Ascending aorta (tissue), 2 donors: ENCODE results near the gene MOGAT1. TPM values are rescaled to one million over a fixed set of nuclear protein-coding genes. Genes with fewer than 3 reads are reported as not detected.

ENCODE experiments used
- DNase-seq, 2 donors: peaks; one replicate each; pipeline ENCODE4 v3.0.0-alpha.2; 2019; ENCODE audit warnings: low spot score in 2 of 2
- H3K27ac ChIP-seq, 2 donors: fragments of 200-600 bp; sonication (generic); one replicate each; pipeline ENCODE4 v1.5.1; 2016 to 2017; ENCODE audit warnings: mild to moderate bottlenecking in 1 of 2
- H3K27me3 ChIP-seq: fragments of 200-600 bp; sonication (generic); one replicate; pipeline ENCODE4 v1.5.1; 2017
- H3K36me3 ChIP-seq, 2 donors: fragments of 200-600 bp; sonication (generic); one replicate each; pipeline ENCODE4 v1.5.1; 2016
- H3K4me1 ChIP-seq, 2 donors: fragments of 200-600 bp; sonication (generic); one replicate each; pipeline ENCODE4 v1.5.1; 2016 to 2017; ENCODE audit warnings: mild to moderate bottlenecking in 1 of 2
- H3K4me3 ChIP-seq, 2 donors: fragments of 200-600 bp; sonication (generic); one replicate each; pipeline ENCODE4 v1.5.1; 2016 to 2017; ENCODE audit warnings: mild to moderate bottlenecking in 1 of 2
- H3K9me3 ChIP-seq, 2 donors: fragments of 200-600 bp; sonication (generic); one replicate each; pipeline ENCODE4 v1.5.1; 2016
- CTCF ChIP-seq, 3 experiments: fragments of 200-600 bp in 2 of 3; fragments of 450-650 bp in 1 of 3; sonication (generic) in 2 of 3; IDR thresholded peaks; one replicate each; pipeline ENCODE4 v1.5.1; 2016 to 2019; ENCODE audit warnings: antibody characterized with exemption in 3 of 3, mild to moderate bottlenecking in 1 of 3, moderate library complexity in 1 of 3
- intact Hi-C: fragments of 100-400 bp; cut with DNase I; formaldehyde crosslinking; loops from one replicate; pipeline ENCODE4 v1.15.1; 2023
- total RNA-seq: library from RNA; depleted of rRNA; stranded (reverse); fragments of >200 nt; gene quantifications from one replicate; pipeline ENCODE4 v1.1.0, GENCODE V29; 2016

The MOGAT1 gene
- total RNA-seq, 1 donor from 2014 or later = not detected

- H3K9me3 ChIP-seq = no peaks in the 10 kb centered on the region
- H3K4me3 ChIP-seq = peak overlapping the region; percentile 68 to 88
- peak overlapping the region in 1 of 2 donors; percentile 82 for H3K27ac ChIP-seq
- TF ChIP-seq CTCF (IDR thresholded peaks at IDR 0.05) = no peak
- DNase-seq = no peak
- H3K36me3 ChIP-seq = no peaks in the 10 kb centered on the region
- H3K27me3 ChIP-seq = no peaks in the 10 kb centered on the region
- H3K4me1 ChIP-seq = peaks cover 3 to 12% of the 10 kb centered on the region in 2 donors
- intact Hi-C loops = loop anchor here (1.0 to 10.0 kb wide), 2 partner anchors 204 to 1288 kb away; partner anchors contain the start of gene WDFY1
Measured at GRCh38 chr2:222656526-222657446, 14.7 kb upstream of the MOGAT1 start.

DNA sequence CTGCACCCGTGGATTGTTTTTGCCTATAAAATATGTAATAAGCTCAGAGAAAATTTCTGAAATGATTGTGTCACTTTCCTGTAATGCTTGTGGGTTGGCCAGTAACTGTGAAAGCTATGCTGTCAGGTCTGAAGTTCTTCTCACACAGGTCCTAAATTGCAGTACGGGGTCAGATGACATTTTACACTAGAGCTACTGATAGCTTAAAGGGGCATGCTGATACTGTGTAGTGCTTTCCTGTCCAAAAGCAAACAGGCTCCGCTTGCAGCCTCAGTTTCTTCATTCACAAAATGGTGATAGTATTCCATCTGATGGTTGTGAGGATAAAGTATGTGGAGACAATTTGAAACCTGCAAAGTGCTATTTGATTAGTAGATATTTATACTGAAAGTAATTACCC, 8.0 kb upstream of the MOGAT1 start:
- TF ChIP-seq CTCF (IDR thresholded peaks at IDR 0.05) = no peak

DNA sequence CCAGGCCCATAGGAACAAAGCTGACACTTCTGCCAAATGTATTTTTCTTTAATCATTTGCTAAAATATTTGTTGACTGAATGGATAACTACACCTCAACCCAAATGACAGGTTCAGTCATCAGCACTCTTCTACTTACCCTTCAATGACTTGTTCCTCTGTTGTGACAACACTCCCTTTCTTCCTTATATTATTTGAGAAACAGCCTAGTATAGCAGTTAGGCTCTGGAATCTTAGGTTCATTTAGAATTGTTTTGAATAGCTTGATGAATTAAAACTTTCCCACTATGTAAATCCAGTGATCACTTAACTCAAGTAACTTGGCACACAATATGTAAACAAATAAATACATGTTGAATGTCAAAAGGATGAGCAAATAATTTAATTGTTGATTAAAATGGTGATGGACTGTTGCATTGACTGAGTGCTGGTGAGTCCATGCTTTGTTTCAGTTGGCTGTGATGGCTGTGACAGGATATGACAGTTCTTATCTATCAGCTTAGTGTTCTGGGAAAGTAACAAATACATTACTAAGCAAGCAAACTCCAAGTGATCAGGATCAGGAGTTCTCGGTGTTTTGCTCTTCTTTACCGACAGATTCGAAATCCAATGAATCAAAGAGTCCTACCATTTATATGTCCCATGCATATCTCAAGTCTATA, 2.8 kb upstream of the MOGAT1 start:
- no peaks in the 10 kb centered on the region for H3K27me3 ChIP-seq
- no peaks in the 10 kb centered on the region for H3K36me3 ChIP-seq
- peaks cover 0 to 6% of the 10 kb centered on the region in 2 donors for H3K4me1 ChIP-seq
- H3K27ac ChIP-seq = no peak overlapping the region
- no peaks in the 10 kb centered on the region for H3K9me3 ChIP-seq
- intact Hi-C loops = no loop called here
- no peak for DNase-seq
- TF ChIP-seq CTCF (IDR thresholded peaks at IDR 0.05) = no peak
- H3K4me3 ChIP-seq = no peak overlapping the region

More for the DNA sequence above, 8.0 kb upstream of the MOGAT1 start:
- no peaks in the 10 kb centered on the region for H3K4me1 ChIP-seq
- no peak overlapping the region for H3K4me3 ChIP-seq
- no peaks in the 10 kb centered on the region for H3K27me3 ChIP-seq
- no peak for DNase-seq
- intact Hi-C loops = no loop called here
- H3K9me3 ChIP-seq = no peaks in the 10 kb centered on the region
- no peak overlapping the region for H3K27ac ChIP-seq
- no peaks in the 10 kb centered on the region for H3K36me3 ChIP-seq

DNA sequence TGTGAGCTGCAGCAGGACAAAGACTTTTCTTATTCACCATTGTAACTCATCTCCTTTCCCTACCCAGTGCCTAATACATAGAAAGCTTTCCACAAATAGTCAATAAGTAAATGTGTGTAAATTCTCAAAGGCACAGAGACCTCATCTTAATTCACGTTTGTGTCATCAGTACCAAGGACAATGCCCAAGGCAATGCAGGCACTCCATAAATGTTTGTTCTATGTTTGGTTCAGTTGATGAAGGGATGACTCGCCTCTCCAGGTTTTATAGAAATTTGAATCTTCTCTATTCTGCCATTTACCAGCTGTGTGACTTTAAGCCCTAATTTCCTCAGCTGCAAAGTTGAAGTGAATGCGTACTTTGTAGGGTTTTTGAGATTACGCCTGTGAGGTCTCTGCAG, 2.1 kb upstream of the MOGAT1 start:
- Histone ChIP-seq H3K4me1 (peaks cover 0 to 6% of the 10 kb centered on the region in 2 donors), H3K27me3 (no peaks in the 10 kb centered on the region), H3K36me3 (no peaks in the 10 kb centered on the region), H3K4me3 (no peak overlapping the region), H3K27ac (no peak overlapping the region), H3K9me3 (no peaks in the 10 kb centered on the region)
- no peak for TF ChIP-seq CTCF (IDR thresholded peaks at IDR 0.05)
- no peak for DNase-seq
- intact Hi-C loops = no loop called here

GRCh38 chr2:222670191-222671038, 1.0 kb upstream of the MOGAT1 start:
- no peaks in the 10 kb centered on the region for H3K27me3 ChIP-seq
- no peaks in the 10 kb centered on the region for H3K9me3 ChIP-seq
- no peak overlapping the region for H3K4me3 ChIP-seq
- H3K4me1 ChIP-seq = peaks cover 0 to 6% of the 10 kb centered on the region in 2 donors
- no peaks in the 10 kb centered on the region for H3K36me3 ChIP-seq
- no peak for TF ChIP-seq CTCF (IDR thresholded peaks at IDR 0.05)
- no peak for DNase-seq
- intact Hi-C loops = no loop called here
- no peak overlapping the region for H3K27ac ChIP-seq
